Stomach smooth muscle (tissue), 2 donors: ENCODE measurements around the gene PLCXD1.
"Not testable (repeated sequence)": the region's sequence is repeated elsewhere in the genome, so short reads cannot be mapped to it uniquely, and the experiment has no call there.

ENCODE experiments used
- H3K27ac ChIP-seq: one replicate; pipeline ENCODE4 v1.7.0; 2013; ENCODE audit warnings: mild to moderate bottlenecking, low read length, inconsistent platforms
- H3K27me3 ChIP-seq, 2 donors: one replicate each; pipeline ENCODE4 v1.7.0; 2013; ENCODE audit warnings: low read length in 2 of 2; ENCODE audit not compliant: insufficient read depth in 2 of 2, control insufficient read depth in 1 of 2
- H3K36me3 ChIP-seq, 2 donors: one replicate each; pipeline ENCODE4 v1.7.0; 2013; ENCODE audit warnings: low read length in 2 of 2; ENCODE audit not compliant: control insufficient read depth in 2 of 2, insufficient read depth in 2 of 2
- H3K4me1 ChIP-seq: one replicate; pipeline ENCODE4 v1.7.0; 2013; ENCODE audit warnings: low read length; ENCODE audit not compliant: control insufficient read depth, insufficient read depth
- H3K4me3 ChIP-seq, 2 donors: one replicate each; pipeline ENCODE4 v1.7.0; 2013; ENCODE audit warnings: low read length in 2 of 2
- H3K9ac ChIP-seq, 2 donors: one replicate each; pipeline ENCODE4 v1.7.0; 2013; ENCODE audit warnings: low read length in 2 of 2, mild to moderate bottlenecking in 1 of 2
- H3K9me3 ChIP-seq, 2 donors: one replicate each; pipeline ENCODE4 v1.7.0; 2013; ENCODE audit warnings: low read length in 2 of 2; ENCODE audit not compliant: control insufficient read depth in 2 of 2
- donor health status: healthy.
- donor health status: Pancreatic carcinoma.

The PLCXD1 gene

DNA sequence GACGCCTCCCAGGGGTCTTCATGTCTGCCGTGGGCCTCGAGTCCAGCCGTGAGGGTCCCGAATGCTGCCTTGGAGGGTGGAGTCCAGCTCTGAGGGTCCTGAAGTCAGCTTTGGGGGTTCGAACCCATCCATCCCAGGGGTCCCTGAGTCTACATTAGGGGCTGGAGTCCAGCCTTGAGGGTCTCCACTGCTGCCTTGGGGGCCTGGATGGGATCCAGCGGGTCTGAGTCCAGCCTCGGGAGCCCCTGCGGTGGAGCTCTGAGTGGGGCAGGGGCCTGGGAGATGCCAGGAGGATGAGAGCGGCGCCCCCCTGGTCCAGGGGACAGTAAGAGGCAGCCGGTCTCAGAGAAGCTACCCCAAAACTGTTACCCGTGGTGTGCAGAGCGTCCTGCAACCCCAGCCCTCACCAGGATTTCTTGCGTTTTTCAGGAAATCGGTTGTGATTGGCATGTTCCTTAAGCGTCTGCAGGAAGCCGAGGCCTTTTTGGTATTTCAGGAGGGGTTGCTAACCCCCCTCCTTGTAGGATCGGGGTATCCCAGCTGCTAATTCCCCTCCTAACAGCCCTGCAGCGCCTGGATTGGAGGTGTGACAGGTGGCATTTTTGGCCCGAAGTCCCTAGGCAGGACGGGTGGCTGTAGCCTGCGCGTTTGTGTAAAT is 39.1 kb downstream of the PLCXD1 start:
- no peaks in the 10 kb centered on the region for H3K9me3 ChIP-seq
- peak overlapping the region; percentile 77 to 80 for H3K9ac ChIP-seq
- H3K27ac ChIP-seq, result no peak overlapping the region
- H3K36me3 ChIP-seq, result peaks cover 2 to 6% of the 10 kb centered on the region in 2 donors
- H3K4me1 ChIP-seq, result peaks cover 28% of the 10 kb centered on the region
- peak overlapping the region; percentile 63 to 82 for H3K4me3 ChIP-seq
- peaks cover 13 to 25% of the 10 kb centered on the region in 2 donors for H3K27me3 ChIP-seq

GRCh38 chrX:323721-324628 is 42.8 kb downstream of the PLCXD1 start:
- no peak overlapping the region for H3K4me3 ChIP-seq
- H3K27ac ChIP-seq, result no peak overlapping the region
- H3K9me3 ChIP-seq, result no peaks in the 10 kb centered on the region
- H3K4me1 ChIP-seq, result peaks cover 18% of the 10 kb centered on the region
- H3K27me3 ChIP-seq, result peaks cover 16 to 25% of the 10 kb centered on the region in 2 donors
- H3K9ac ChIP-seq, result no peak overlapping the region
- H3K36me3 ChIP-seq, result no peaks in the 10 kb centered on the region

DNA sequence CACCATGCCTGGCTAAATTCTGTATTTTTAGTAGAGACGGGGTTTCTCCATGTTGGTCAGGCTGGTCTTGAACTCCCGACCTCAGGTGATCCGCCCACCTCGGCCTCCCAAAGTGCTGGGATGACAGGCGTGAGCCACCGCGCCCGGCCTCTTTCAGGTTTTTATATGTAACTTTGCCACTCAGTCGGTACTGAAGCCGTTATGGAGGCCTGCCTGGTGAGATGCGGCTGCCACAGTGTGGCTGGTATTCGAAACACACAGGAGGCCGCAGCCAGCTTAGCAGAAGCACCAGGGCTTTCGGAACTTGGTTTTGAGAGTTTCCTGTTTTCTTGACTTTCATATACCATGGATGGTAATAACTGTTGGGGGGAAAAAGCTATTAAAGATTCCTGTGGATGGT is 43.5 kb downstream of the PLCXD1 start:
- peaks cover 16 to 26% of the 10 kb centered on the region in 2 donors for H3K27me3 ChIP-seq
- H3K36me3 ChIP-seq, H3K9ac ChIP-seq: not testable (repeated sequence)

DNA sequence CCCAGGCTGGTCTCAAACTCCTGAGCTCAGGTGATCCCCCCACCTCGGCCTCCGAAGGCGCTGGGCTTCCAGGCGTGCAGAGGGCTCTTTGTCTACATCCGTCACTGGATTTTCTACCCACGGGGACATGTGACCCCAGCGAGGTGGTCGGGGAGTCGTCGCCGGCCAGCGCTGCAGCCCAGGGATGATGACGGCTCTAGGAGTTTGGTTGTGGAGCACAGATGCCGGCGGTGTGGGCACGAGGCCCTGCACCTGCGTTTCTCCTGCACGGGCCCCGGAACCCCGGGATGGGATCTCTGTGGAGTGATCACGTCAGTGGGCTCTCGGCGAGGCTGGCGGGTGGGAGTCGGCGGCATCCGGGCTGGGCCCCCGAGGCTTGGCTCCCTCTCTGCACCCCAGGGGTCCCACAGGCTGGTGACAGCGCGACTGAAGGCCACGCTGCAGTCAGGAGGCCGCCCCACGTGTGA is 46.5 kb downstream of the PLCXD1 start:
- H3K9ac ChIP-seq, result no peak overlapping the region
- H3K27ac ChIP-seq, result no peak overlapping the region
- H3K36me3 ChIP-seq, result no peaks in the 10 kb centered on the region
- H3K4me1 ChIP-seq, result peaks cover 8% of the 10 kb centered on the region
- no peak overlapping the region for H3K4me3 ChIP-seq
- peaks cover 23 to 29% of the 10 kb centered on the region in 2 donors for H3K27me3 ChIP-seq
- H3K9me3 ChIP-seq, result no peaks in the 10 kb centered on the region

More for the DNA sequence above, 43.5 kb downstream of the PLCXD1 start:
- not testable (repeated sequence) for H3K9me3 ChIP-seq, H3K4me3 ChIP-seq, H3K27ac ChIP-seq
- peaks cover 13% of the 10 kb centered on the region for H3K4me1 ChIP-seq

DNA sequence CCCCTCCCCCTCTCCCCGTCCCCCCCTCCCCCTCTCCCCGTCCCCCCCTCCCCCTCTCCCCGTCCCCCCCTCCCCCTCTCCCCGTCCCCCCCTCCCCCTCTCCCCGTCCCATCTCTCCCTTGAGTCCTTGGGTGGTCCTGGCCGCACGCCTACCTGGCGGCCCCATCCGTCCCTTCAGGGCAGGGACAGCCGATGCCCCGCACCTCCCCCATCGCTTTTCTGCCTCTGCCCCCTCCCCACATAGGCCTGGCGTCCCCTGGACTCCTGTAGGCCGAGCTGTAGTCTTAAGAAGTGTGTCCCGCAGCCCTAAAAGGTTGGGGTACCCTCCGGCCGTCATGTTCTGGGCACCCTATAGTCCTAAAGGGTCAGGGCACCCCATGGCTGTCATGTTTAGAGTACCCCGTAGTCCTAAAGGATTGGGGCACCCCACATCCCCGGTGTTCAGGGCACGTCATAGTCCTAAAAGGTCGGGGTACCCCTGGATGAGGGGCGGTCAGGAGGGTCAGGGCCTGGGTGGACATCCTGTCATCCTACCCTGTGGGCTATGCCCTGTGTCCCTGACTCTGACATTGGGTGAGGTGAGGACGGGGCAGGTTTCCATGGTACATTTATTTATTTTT is 48.2 kb downstream of the PLCXD1 start:
- Histone ChIP-seq H3K9ac (no peak overlapping the region), H3K4me1 (peaks cover 8% of the 10 kb centered on the region), H3K4me3 (no peak overlapping the region), H3K9me3 (no peaks in the 10 kb centered on the region), H3K27ac (no peak overlapping the region), H3K27me3 (peaks cover 18 to 22% of the 10 kb centered on the region in 2 donors), H3K36me3 (no peaks in the 10 kb centered on the region)

GRCh38 chrX:330141-330725 is 49.1 kb downstream of the PLCXD1 start:
- not testable (repeated sequence) for H3K9me3 ChIP-seq, H3K4me1 ChIP-seq, H3K36me3 ChIP-seq, H3K9ac ChIP-seq, H3K27ac ChIP-seq, H3K4me3 ChIP-seq
- H3K27me3 ChIP-seq, result peaks cover 14 to 17% of the 10 kb centered on the region in 2 donors

DNA sequence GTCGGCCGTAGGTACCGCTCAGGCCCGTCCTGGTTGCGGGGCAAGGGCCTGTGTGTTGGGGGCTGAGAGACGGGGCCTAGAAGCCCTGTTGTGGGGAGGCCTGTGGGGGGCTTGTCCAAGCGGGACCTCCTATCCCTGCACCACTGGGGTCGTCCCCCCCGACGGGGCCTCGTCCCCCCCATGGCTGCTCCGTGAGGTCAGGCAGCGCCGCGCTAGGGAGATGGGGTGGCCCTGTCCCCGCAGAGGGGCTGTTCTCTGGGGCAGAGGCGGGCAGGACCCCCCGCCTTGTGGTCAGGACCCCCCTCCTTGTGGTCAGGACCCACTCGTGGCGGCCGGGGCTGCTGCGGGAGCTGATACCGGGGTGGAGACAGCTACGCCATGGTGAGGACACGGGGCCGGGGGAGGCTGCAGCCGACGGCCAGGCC is 49.6 kb downstream of the PLCXD1 start:
- Histone ChIP-seq H3K9ac (no peak overlapping the region), H3K4me3 (no peak overlapping the region), H3K9me3 (no peaks in the 10 kb centered on the region), H3K4me1 (peaks cover 8% of the 10 kb centered on the region), H3K36me3 (no peaks in the 10 kb centered on the region), H3K27ac (no peak overlapping the region), H3K27me3 (peaks cover 14 to 17% of the 10 kb centered on the region in 2 donors)

- H3K9ac ChIP-seq, result no peak overlapping the region
- peaks cover 8% of the 10 kb centered on the region for H3K4me1 ChIP-seq
- H3K4me3 ChIP-seq, result peak overlapping the region; percentile 31 to 58
- H3K27ac ChIP-seq, result no peak overlapping the region
- peaks cover 14 to 17% of the 10 kb centered on the region in 2 donors for H3K27me3 ChIP-seq
- H3K9me3 ChIP-seq, result no peaks in the 10 kb centered on the region
- H3K36me3 ChIP-seq, result no peaks in the 10 kb centered on the region
Measured at GRCh38 chrX:331151-331824, 50.1 kb downstream of the PLCXD1 start.

- Histone ChIP-seq H3K4me1 (peaks cover 8% of the 10 kb centered on the region), H3K36me3 (no peaks in the 10 kb centered on the region), H3K27ac (no peak overlapping the region), H3K9ac (no peak overlapping the region), H3K27me3 (peaks cover 10 to 17% of the 10 kb centered on the region in 2 donors), H3K9me3 (no peaks in the 10 kb centered on the region), H3K4me3 (peak overlapping the region; percentile 31 to 58)
Measured at GRCh38 chrX:331825-332495, 50.8 kb downstream of the PLCXD1 start.
